Calu3 (cell line): ENCODE measurements around the gene RBMX. TPM values are rescaled to one million over a fixed set of nuclear protein-coding genes. Genes with fewer than 3 reads are reported as not detected.
"Not testable (repeated sequence)": the region's sequence is repeated elsewhere in the genome, so short reads cannot be mapped to it uniquely, and the experiment has no call there.

Experiments used
- Bru-seq: library from RNA; stranded (reverse); fragments of 400-500 nt; gene quantifications from one replicate; lab custom pipeline; 2021; lab: Mats Ljungman, UMichigan
- BruChase-seq, 2 experiments: library from RNA; stranded (reverse); fragments of 400-500 nt; gene quantifications; one replicate each; lab custom pipeline; 2021; lab: Mats Ljungman, UMichigan
- BruUV-seq: library from RNA; stranded (reverse); fragments of 400-500 nt; replicated peaks from 2 replicates; lab custom pipeline; 2021; lab: Mats Ljungman, UMichigan
- CTCF ChIA-PET: fragments of 300-600 bp; sonication (Branson Sonifier 250); formaldehyde crosslinking; loops from one replicate; lab custom pipeline; 2022; ENCODE audit warnings: antibody characterized with exemption; lab: Charles Lee
- DNase-seq: peaks from one replicate; pipeline ENCODE4 v3.0.0; 2022
- H3K27ac Mint-ChIP-seq: one replicate; pipeline ENCODE4 v1.8.0; 2022; ENCODE audit warnings: mixed read lengths; ENCODE audit not compliant: unreplicated experiment
- H3K27me3 Mint-ChIP-seq: one replicate; pipeline ENCODE4 v1.8.0; 2022; ENCODE audit warnings: mixed read lengths; ENCODE audit not compliant: unreplicated experiment
- H3K36me3 Mint-ChIP-seq: one replicate; pipeline ENCODE4 v1.8.0; 2022; ENCODE audit warnings: mild to moderate bottlenecking, moderate library complexity, mixed read lengths; ENCODE audit not compliant: insufficient read depth, unreplicated experiment
- H3K4me1 Mint-ChIP-seq: one replicate; pipeline ENCODE4 v1.8.0; 2022; ENCODE audit warnings: mild to moderate bottlenecking, low read depth, mixed read lengths; ENCODE audit not compliant: unreplicated experiment
- H3K4me3 Mint-ChIP-seq: one replicate; pipeline ENCODE4 v1.8.0; 2022; ENCODE audit warnings: mild to moderate bottlenecking, low read depth, moderate library complexity, mixed read lengths; ENCODE audit not compliant: unreplicated experiment
- H3K9me3 Mint-ChIP-seq: one replicate; pipeline ENCODE4 v1.8.0; 2022; ENCODE audit warnings: low read depth, mixed read lengths; ENCODE audit not compliant: unreplicated experiment
- CTCF ChIP-seq: fragments of 200-600 bp; IDR thresholded peaks from one replicate; pipeline ENCODE4 v1.8.0; 2022; ENCODE audit warnings: antibody characterized with exemption; ENCODE audit not compliant: unreplicated experiment
- intact Hi-C: fragments of 100-400 bp; cut with micrococcal nuclease; formaldehyde crosslinking; loops from one replicate; pipeline ENCODE4 v1.10.0; 2022; ENCODE audit not compliant: unreplicated experiment
- long read RNA-seq: library from polyadenylated mRNA; stranded (forward); transcript quantifications from one replicate; pipeline ENCODE4 v2.0.0, GENCODE V29; 2022
- total RNA-seq: library from RNA; stranded (reverse); gene quantifications from 2 replicates; pipeline ENCODE4 v1.2.3, GENCODE V29; 2022

Gene RBMX
- 225 and 252 TPM in 2 replicates for total RNA-seq
- Bru-seq, nascent RNA, result percentile 99 among the genes with signal in this experiment
- percentile 99 among the genes with signal in this experiment for BruChase-seq, experiment 1, labeled RNA remaining after a 6-hour chase
- BruChase-seq, experiment 2, labeled RNA remaining after a 2-hour chase, result percentile 99 among the genes with signal in this experiment
- long read RNA-seq, transcript RBMX-201 (9 exons, 2,012 nt), result major isoform, 189 of 282 reads
- long read RNA-seq, partial matches to known transcripts, result 12 of 282 reads
- long read RNA-seq, other reads (novel, unspliced or antisense), result 75 of 282 reads

DNA sequence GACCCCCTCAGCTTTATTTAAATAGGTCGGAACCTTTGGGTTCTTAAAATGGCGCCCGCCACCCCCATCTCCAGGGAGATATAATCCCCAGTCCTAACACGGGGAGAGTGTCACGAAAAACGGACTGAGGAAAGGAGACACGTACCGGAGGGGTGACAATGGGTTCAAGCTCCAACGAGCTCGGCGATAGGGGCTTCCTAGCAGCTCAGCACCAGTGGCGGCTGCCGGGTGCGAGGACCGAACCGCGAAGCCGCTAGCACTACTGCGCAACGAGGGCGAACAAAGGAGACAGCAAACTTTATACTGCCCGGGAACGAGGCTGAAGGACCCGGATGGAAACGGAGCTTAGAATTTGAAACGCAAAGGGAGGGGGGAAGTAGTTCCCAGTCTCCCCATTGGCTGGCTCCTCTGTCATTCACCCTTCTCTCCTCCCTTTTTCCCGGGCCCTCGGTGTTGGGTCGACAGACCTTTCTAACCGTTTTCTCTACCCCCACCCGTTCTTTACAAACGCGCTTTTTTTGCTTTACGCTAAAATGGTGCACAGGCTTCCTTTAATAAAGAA, at the start of gene RBMX:
Gene RBMX, minus strand, starts transcription at position 274 of the 562 bp plus-strand sequence. CDS start 1,298 bp downstream, outside the sequence.
- Mint-ChIP-seq H3K4me1 (no peaks in the 10 kb centered on the region), H3K27ac (peak within 1 kb of the TSS; percentile 100), H3K27me3 (no peaks in the 10 kb centered on the region), H3K4me3 (peak within 1 kb of the TSS; percentile 94), H3K9me3 (no peaks in the 10 kb centered on the region), H3K36me3 (peaks cover 51% of the 10 kb centered on the region)
- CTCF ChIA-PET, result interaction anchor here (1.0 to 1.1 kb wide), 2 partner anchors 28 to 45 kb away, joined by 5 to 7 read pairs; no protein-coding TSS in a partner anchor
- intact Hi-C loops, result no loop called here
- BruUV-seq, result no TSS peak
- no peak for TF ChIP-seq CTCF
- DNase-seq, result peak; percentile 90

DNA sequence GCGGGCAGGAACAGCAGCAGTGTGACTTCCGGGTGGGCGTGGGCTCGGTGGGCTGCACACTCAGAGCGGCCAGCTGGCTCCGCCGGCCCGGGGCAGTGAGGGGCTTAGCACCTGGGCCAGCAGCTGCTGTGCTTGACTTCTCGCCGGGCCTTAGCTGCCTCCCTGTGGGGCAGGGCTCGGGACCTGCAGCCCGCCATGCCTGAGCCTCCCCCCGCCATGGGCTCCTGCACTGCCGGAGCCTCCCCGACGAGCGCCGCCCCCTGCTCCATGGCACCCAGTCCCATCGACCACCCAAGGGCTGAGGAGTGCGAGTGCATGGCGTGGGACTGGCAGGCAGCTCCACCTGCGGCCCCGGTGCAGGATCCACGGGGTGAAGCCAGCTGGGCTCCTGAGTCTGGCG, 40.9 kb upstream of the RBMX start:
- H3K4me1 Mint-ChIP-seq, H3K9me3 Mint-ChIP-seq, H3K36me3 Mint-ChIP-seq, DNase-seq, CTCF ChIA-PET, H3K27ac Mint-ChIP-seq, H3K27me3 Mint-ChIP-seq, H3K4me3 Mint-ChIP-seq, BruUV-seq: not testable (repeated sequence)
- intact Hi-C loops, result loop anchor here (10.0 kb wide), 1 partner anchor 317 kb away; no protein-coding TSS in a partner anchor

- BruUV-seq, result no TSS peak
- no peak for DNase-seq
- no peaks in the 10 kb centered on the region for H3K9me3 Mint-ChIP-seq
- intact Hi-C loops, result loop anchor here (10.0 kb wide), 1 partner anchor 315 kb away; no protein-coding TSS in a partner anchor
- no peaks in the 10 kb centered on the region for H3K27me3 Mint-ChIP-seq
- TF ChIP-seq CTCF, result no peak
- peaks cover 3% of the 10 kb centered on the region for H3K4me1 Mint-ChIP-seq
- no peaks in the 10 kb centered on the region for H3K36me3 Mint-ChIP-seq
- no peak overlapping the region for H3K4me3 Mint-ChIP-seq
- H3K27ac Mint-ChIP-seq, result no peak overlapping the region
- CTCF ChIA-PET, result no interaction called here
These were observed 39.5 kb upstream of the RBMX start for GRCh38 chrX:136920001-136920400.

DNA sequence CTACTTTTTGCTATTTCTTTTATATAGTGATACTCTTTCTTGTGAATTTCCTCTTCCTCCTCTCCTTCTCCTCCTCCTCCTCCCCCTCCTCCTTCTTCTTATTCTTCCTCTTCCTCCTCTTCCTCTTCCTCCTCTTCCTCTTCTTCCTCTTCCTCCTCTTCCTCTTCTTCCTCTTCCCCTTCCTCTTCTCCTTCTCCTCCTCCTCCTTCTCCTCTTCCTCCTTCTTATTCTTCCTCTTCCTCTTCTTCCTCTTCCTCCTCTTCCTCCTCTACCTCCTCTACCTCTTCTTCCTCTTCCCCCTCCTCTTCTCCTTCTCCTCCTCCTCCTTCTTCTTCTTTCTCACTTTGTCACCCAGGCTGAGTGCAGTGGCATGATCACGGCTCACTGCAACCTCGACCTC, 36.3 kb upstream of the RBMX start:
- Mint-ChIP-seq H3K27ac (no peak overlapping the region), H3K4me3 (no peak overlapping the region), H3K4me1 (peaks cover 6% of the 10 kb centered on the region), H3K27me3 (no peaks in the 10 kb centered on the region), H3K36me3 (peaks cover 4% of the 10 kb centered on the region), H3K9me3 (no peaks in the 10 kb centered on the region)
- TF ChIP-seq CTCF, result no peak
- DNase-seq, result no peak
- CTCF ChIA-PET, result interaction anchor here (0.7 kb wide), 1 partner anchor 226 kb away, joined by 3 read pairs; no protein-coding TSS in a partner anchor
- BruUV-seq, result no TSS peak
- intact Hi-C loops, result no loop called here

GRCh38 chrX:136911661-136912060, 31.1 kb upstream of the RBMX start:
- peak overlapping the region; percentile 23 for H3K27ac Mint-ChIP-seq

More at GRCh38 chrX:136911661-136912060, 31.1 kb upstream of the RBMX start:
- H3K4me3 Mint-ChIP-seq, CTCF ChIA-PET, intact Hi-C loops, BruUV-seq, H3K9me3 Mint-ChIP-seq, DNase-seq, H3K27me3 Mint-ChIP-seq: not testable (repeated sequence)
- Mint-ChIP-seq H3K36me3 (peaks cover 23% of the 10 kb centered on the region), H3K4me1 (peaks cover 17% of the 10 kb centered on the region)
